Measurements from ENCODE around the gene RPS10. TPM values are rescaled to one million over a fixed set of nuclear protein-coding genes. Genes with fewer than 3 reads are reported as not detected.

The RPS10 gene
- total RNA-seq, 1 experiment from 2014 or later = 1,650 TPM

DNA sequence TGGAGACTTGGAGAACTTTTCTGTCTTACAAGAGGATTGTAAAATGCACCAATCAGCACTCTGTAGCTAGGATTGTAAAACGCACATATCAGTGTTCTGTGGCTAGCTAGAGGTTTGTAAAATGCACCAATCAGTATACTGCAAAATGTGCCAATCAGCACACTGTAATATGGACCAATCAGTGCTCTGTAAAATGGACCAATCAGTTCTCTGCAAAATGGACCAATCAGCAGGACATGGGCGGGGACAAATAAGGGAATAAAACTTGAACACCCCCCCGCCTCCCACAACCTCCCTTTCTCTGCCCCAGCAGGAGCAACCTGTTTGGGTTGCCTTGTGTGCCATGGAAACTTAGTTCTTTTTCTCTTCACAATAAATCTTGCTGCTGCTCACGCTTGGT is 12.8 kb upstream of the RPS10 start:
- no peaks in the 10 kb centered on the region for H3K36me3 Mint-ChIP-seq (ENCODE audit: insufficient read depth, unreplicated experiment)
- intact Hi-C loops (cut with micrococcal nuclease; ENCODE audit: unreplicated experiment) = no loop called here
- H3K27ac Mint-ChIP-seq (ENCODE audit: unreplicated experiment) = no peak overlapping the region
- H3K4me1 Mint-ChIP-seq (ENCODE audit: low read depth, unreplicated experiment) = no peaks in the 10 kb centered on the region
- H3K36me3 ChIP-seq (ENCODE audit: control insufficient read depth, insufficient read depth, low read length) = no peaks in the 10 kb centered on the region
- no peaks in the 10 kb centered on the region for H3K27me3 ChIP-seq (replicated peaks; ENCODE audit: control insufficient read depth, insufficient read depth, low read length)
- TF ChIP-seq, protein P1, sequence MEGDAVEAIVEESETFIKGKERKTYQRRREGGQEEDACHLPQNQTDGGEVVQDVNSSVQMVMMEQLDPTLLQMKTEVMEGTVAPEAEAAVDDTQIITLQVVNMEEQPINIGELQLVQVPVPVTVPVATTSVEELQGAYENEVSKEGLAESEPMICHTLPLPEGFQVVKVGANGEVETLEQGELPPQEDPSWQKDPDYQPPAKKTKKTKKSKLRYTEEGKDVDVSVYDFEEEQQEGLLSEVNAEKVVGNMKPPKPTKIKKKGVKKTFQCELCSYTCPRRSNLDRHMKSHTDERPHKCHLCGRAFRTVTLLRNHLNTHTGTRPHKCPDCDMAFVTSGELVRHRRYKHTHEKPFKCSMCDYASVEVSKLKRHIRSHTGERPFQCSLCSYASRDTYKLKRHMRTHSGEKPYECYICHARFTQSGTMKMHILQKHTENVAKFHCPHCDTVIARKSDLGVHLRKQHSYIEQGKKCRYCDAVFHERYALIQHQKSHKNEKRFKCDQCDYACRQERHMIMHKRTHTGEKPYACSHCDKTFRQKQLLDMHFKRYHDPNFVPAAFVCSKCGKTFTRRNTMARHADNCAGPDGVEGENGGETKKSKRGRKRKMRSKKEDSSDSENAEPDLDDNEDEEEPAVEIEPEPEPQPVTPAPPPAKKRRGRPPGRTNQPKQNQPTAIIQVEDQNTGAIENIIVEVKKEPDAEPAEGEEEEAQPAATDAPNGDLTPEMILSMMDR (IDR thresholded peaks at IDR 0.05; ENCODE audit: insufficient read depth in 1 of 2, low read depth in 1 of 2, low read length in 1 of 2, severe bottlenecking in 1 of 2, unreplicated experiment in 1 of 2) = no peak
- H3K9me3 ChIP-seq = no peaks in the 10 kb centered on the region; the same call in 1 of the 2 replicates
- DNase-seq = no peak
- H3K4me1 ChIP-seq = no peaks in the 10 kb centered on the region
- H3K9me3 Mint-ChIP-seq (ENCODE audit: unreplicated experiment) = peaks cover 20% of the 10 kb centered on the region
- no peak overlapping the region for H3K4me3 ChIP-seq (ENCODE audit: low read depth, low read length)
- no TSS peak for BruUV-seq (replicated peaks)
- ChIA-PET CTCF (interaction anchor here (0.6 to 1.0 kb wide), 3 partner anchors 171 to 1103 kb away, joined by 3 to 4 read pairs (median 3); no protein-coding TSS in a partner anchor), POLR2A (no interaction called here)
- H3K4me3 Mint-ChIP-seq (ENCODE audit: unreplicated experiment) = no peak overlapping the region
- no peaks in the 10 kb centered on the region for H3K27me3 Mint-ChIP-seq (ENCODE audit: insufficient read depth, unreplicated experiment)

DNA sequence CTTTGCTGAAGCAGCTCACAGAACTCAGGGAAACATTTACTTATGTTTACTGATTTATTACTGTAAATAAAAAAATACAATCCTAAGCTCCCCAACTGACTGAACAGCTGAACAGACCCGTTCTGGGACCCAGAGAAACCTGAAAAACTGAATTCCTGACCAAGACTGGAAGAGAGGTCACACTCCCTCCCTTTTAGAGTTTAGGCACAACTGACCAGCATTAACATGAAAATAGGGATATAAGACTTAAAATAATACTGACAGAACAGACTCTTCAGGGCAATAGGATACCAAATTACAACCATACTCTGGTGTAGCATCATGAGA is 11.7 kb upstream of the RPS10 start:
- no peaks in the 10 kb centered on the region for H3K36me3 Mint-ChIP-seq (ENCODE audit: insufficient read depth, unreplicated experiment)
- CTCF ChIA-PET = interaction anchor here (0.5 kb wide), 1 partner anchor 296 kb away, joined by 3 read pairs; no protein-coding TSS in a partner anchor
- TF ChIP-seq, protein P1 (IDR thresholded peaks at IDR 0.05; ENCODE audit: insufficient read depth in 1 of 2, low read depth in 1 of 2, low read length in 1 of 2, severe bottlenecking in 1 of 2, unreplicated experiment in 1 of 2) = no peak
- intact Hi-C loops (cut with micrococcal nuclease; ENCODE audit: unreplicated experiment) = no loop called here
- H3K27me3 Mint-ChIP-seq (ENCODE audit: insufficient read depth, unreplicated experiment) = no peaks in the 10 kb centered on the region
- Histone ChIP-seq H3K27me3 (replicated peaks; ENCODE audit: control insufficient read depth, insufficient read depth, low read length) (no peaks in the 10 kb centered on the region), H3K4me3 (ENCODE audit: low read depth, low read length) (no peak overlapping the region), H3K36me3 (ENCODE audit: control insufficient read depth, insufficient read depth, low read length) (no peaks in the 10 kb centered on the region), H3K4me1 (no peaks in the 10 kb centered on the region), H3K9me3 (no peaks in the 10 kb centered on the region; the same call in 1 of the 2 replicates)
- no peaks in the 10 kb centered on the region for H3K4me1 Mint-ChIP-seq (ENCODE audit: low read depth, unreplicated experiment)
- no peak overlapping the region for H3K27ac Mint-ChIP-seq (ENCODE audit: unreplicated experiment)
- no peak for DNase-seq
- peaks cover 20% of the 10 kb centered on the region for H3K9me3 Mint-ChIP-seq (ENCODE audit: unreplicated experiment)
- POLR2A ChIA-PET = interaction anchor here (0.6 kb wide), 1 partner anchor 218 kb away, joined by 9 read pairs; no protein-coding TSS in a partner anchor
- BruUV-seq (replicated peaks) = no TSS peak
- no peak overlapping the region for H3K4me3 Mint-ChIP-seq (ENCODE audit: unreplicated experiment)

DNA sequence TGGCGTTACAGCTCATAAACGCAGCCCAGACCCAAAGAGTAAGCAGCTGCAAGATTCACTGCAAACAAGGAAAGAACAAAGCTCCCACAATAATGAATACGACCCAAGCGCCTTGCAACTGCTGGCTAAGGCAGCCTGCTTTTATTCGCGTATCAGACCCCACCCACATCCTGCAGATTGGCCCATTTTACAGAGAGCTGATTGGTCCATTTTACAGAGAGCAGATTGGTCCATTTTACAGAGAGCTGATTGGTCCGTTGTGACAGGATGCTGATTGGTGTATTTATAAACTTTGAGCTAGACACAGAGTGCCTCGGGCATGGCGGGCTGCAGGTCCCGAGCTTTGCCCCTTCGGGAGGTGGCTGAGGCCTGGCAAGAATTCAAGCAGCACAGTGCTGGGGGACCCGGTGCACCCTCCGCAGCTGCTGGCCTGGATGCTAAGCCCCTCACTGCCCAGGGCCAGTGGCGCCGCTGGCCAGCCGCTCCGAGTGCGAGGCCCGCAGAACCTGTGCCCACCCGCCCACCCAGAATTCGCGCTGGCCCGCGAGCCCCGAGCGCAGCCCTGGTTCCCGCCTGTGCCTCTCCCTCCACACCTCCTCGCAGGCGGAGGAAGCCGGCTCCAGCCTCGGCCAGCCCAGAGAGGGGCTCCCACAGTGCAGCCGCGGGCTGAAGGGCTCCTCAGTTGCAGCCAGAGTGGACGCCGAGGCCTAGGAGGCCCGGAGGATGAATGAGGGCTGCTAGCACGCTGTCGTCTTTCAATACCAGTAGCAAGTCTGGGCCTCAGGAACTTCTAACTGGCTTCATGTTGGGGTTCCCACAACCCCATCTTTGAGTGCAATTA is 11.2 kb upstream of the RPS10 start:
- H3K27me3 ChIP-seq (replicated peaks; ENCODE audit: control insufficient read depth, insufficient read depth, low read length) = no peaks in the 10 kb centered on the region
- no peaks in the 10 kb centered on the region for H3K36me3 ChIP-seq (ENCODE audit: control insufficient read depth, insufficient read depth, low read length)
- Mint-ChIP-seq H3K36me3 (ENCODE audit: insufficient read depth, unreplicated experiment) (no peaks in the 10 kb centered on the region), H3K4me3 (ENCODE audit: unreplicated experiment) (no peak overlapping the region), H3K27ac (ENCODE audit: unreplicated experiment) (no peak overlapping the region), H3K9me3 (ENCODE audit: unreplicated experiment) (peaks cover 21% of the 10 kb centered on the region), H3K4me1 (ENCODE audit: low read depth, unreplicated experiment) (no peaks in the 10 kb centered on the region), H3K27me3 (ENCODE audit: insufficient read depth, unreplicated experiment) (no peaks in the 10 kb centered on the region)
- no peak for DNase-seq
- ChIA-PET POLR2A (interaction anchor here (0.5 to 1.0 kb wide), 3 partner anchors 11 to 200 kb away, joined by 3 to 9 read pairs (median 4); partner anchors contain the start of gene HMGA1), CTCF (interaction anchor here (0.5 kb wide), 1 partner anchor 295 kb away, joined by 3 read pairs; no protein-coding TSS in a partner anchor)
- no peak overlapping the region for H3K4me3 ChIP-seq (ENCODE audit: low read depth, low read length)
- no peaks in the 10 kb centered on the region for H3K4me1 ChIP-seq
- BruUV-seq (replicated peaks) = no TSS peak
- intact Hi-C loops (cut with micrococcal nuclease; ENCODE audit: unreplicated experiment) = no loop called here
- TF ChIP-seq, protein P1 (IDR thresholded peaks at IDR 0.05; ENCODE audit: insufficient read depth in 1 of 2, low read depth in 1 of 2, low read length in 1 of 2, severe bottlenecking in 1 of 2, unreplicated experiment in 1 of 2) = no peak
- no peaks in the 10 kb centered on the region; the same call in 1 of the 2 replicates for H3K9me3 ChIP-seq
